Ectodermal cell (in vitro differentiated cells): ENCODE data around the gene CNGA1.
"Not testable (repeated sequence)": the region's sequence is repeated elsewhere in the genome, so short reads cannot be mapped to it uniquely, and the experiment has no call there.

Source experiments
- H3K27ac ChIP-seq: 2 replicates; pipeline ENCODE4 v1.7.0; 2013; ENCODE audit warnings: mild to moderate bottlenecking, low read depth, low read length; ENCODE audit not compliant: insufficient read depth, poor library complexity, severe bottlenecking
- H3K27me3 ChIP-seq: 2 replicates; pipeline ENCODE4 v1.7.0; 2013; ENCODE audit warnings: mild to moderate bottlenecking, low read length; ENCODE audit not compliant: insufficient read depth, control insufficient read depth, poor library complexity, severe bottlenecking
- H3K36me3 ChIP-seq: one replicate; pipeline ENCODE4 v1.7.0; 2013; ENCODE audit warnings: low read length; ENCODE audit not compliant: control insufficient read depth, insufficient read depth
- H3K4me1 ChIP-seq: one replicate; pipeline ENCODE4 v1.7.0; 2013; ENCODE audit warnings: low read length; ENCODE audit not compliant: control insufficient read depth, insufficient read depth
- H3K4me3 ChIP-seq: 2 replicates; pipeline ENCODE4 v1.7.0; 2013; ENCODE audit warnings: low read depth, low read length, control low read depth; ENCODE audit not compliant: insufficient read depth
- H3K9me3 ChIP-seq: 2 replicates; pipeline ENCODE4 v1.7.0; 2013; ENCODE audit warnings: mild to moderate bottlenecking, low read length, moderate library complexity; ENCODE audit not compliant: control insufficient read depth
- WGBS, 2 experiments: methylation state at CpG; one replicate each; pipeline ENCODE4 v1.1.7; 2013; ENCODE audit warnings: missing lambda C conversion rate in 2 of 2; 5-methylcytosine and 5-hydroxymethylcytosine counted together

CNGA1 gene

GRCh38 chr4:48015678-48016077 is 803 bp downstream of the CNGA1 start:
- H3K9me3 ChIP-seq: no peaks in the 10 kb centered on the region
- no peaks in the 10 kb centered on the region for H3K36me3 ChIP-seq
- no peaks in the 10 kb centered on the region for H3K4me1 ChIP-seq
- H3K27ac ChIP-seq: no peak overlapping the region
- peaks cover 37% of the 10 kb centered on the region for H3K27me3 ChIP-seq
- H3K4me3 ChIP-seq: no peak overlapping the region
- WGBS, 2 experiments: 87 to 93% methylated on average over 4 of the region's 5 CpGs

GRCh38 chr4:48015216-48015615 is 1.3 kb downstream of the CNGA1 start:
- Histone ChIP-seq H3K27ac (no peak overlapping the region), H3K4me1 (no peaks in the 10 kb centered on the region), H3K9me3 (no peaks in the 10 kb centered on the region), H3K36me3 (no peaks in the 10 kb centered on the region), H3K27me3 (peaks cover 37% of the 10 kb centered on the region), H3K4me3 (no peak overlapping the region)
- WGBS, 2 experiments: 90 to 97% methylated on average over 1 to 3 of the region's 4 CpGs

- H3K27ac ChIP-seq: no peak overlapping the region
- H3K9me3 ChIP-seq: no peaks in the 10 kb centered on the region
- H3K36me3 ChIP-seq: no peaks in the 10 kb centered on the region
- H3K27me3 ChIP-seq: peaks cover 20% of the 10 kb centered on the region
- H3K4me1 ChIP-seq: no peaks in the 10 kb centered on the region
- 91 to 92% methylated on average over 3 of the region's 3 CpGs for WGBS, 2 experiments
- no peak overlapping the region for H3K4me3 ChIP-seq
Observed at GRCh38 chr4:48012824-48013223, 3.7 kb downstream of the CNGA1 start.

GRCh38 chr4:48011722-48012121 is 4.8 kb downstream of the CNGA1 start:
- peaks cover 9% of the 10 kb centered on the region for H3K27me3 ChIP-seq

GRCh38 chr4:48010906-48011305 is 5.6 kb downstream of the CNGA1 start:
- not testable (repeated sequence) for H3K27me3 ChIP-seq, H3K36me3 ChIP-seq, H3K9me3 ChIP-seq, H3K4me1 ChIP-seq, H3K27ac ChIP-seq, H3K4me3 ChIP-seq
- 89 to 95% methylated on average over 5 to 6 of the region's 6 CpGs for WGBS, 2 experiments

More at GRCh38 chr4:48011722-48012121, 4.8 kb downstream of the CNGA1 start:
- Histone ChIP-seq H3K4me1 (no peaks in the 10 kb centered on the region), H3K4me3 (no peak overlapping the region), H3K36me3 (no peaks in the 10 kb centered on the region), H3K27ac (no peak overlapping the region), H3K9me3 (no peaks in the 10 kb centered on the region)
- WGBS, 2 experiments: 65 to 69% methylated on average over 4 of the region's 4 CpGs

- Histone ChIP-seq H3K27me3 (no peaks in the 10 kb centered on the region), H3K9me3 (peaks cover 3% of the 10 kb centered on the region), H3K4me1 (no peaks in the 10 kb centered on the region), H3K36me3 (no peaks in the 10 kb centered on the region), H3K4me3 (no peak overlapping the region), H3K27ac (no peak overlapping the region)
Observed at GRCh38 chr4:48008021-48008596, 8.4 kb downstream of the CNGA1 start.

- Histone ChIP-seq H3K27ac (no peak overlapping the region), H3K4me1 (no peaks in the 10 kb centered on the region), H3K4me3 (no peak overlapping the region), H3K9me3 (peaks cover 3% of the 10 kb centered on the region), H3K36me3 (no peaks in the 10 kb centered on the region), H3K27me3 (no peaks in the 10 kb centered on the region)
- WGBS, 2 experiments: 100% methylated on average over 1 of the region's 2 CpGs
Observed at GRCh38 chr4:48005781-48006180, 10.7 kb downstream of the CNGA1 start.

DNA sequence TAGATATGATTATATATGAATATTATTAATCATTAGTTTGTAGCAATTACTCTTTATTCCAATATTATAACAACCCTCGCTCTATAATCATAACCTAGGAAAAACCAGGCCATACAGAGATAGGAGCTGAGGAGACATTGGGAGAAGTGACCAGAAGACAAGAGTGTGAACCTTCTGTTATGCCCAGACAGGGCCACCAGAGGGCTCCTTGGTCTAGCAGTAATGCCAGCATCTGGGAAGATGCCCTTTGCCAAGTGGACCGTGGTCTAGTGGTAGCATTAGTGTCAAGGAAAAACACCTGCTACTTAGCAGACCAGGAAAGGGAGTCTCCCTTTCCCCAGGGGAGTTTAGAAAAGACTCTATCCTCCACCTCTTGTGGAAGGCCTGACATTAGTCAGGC is 12.9 kb downstream of the CNGA1 start:
- not testable (repeated sequence) for H3K4me3 ChIP-seq, H3K27me3 ChIP-seq, H3K4me1 ChIP-seq, H3K36me3 ChIP-seq, H3K27ac ChIP-seq, H3K9me3 ChIP-seq
- WGBS, 2 experiments: 88 to 94% methylated on average over 1 to 2 of the region's 2 CpGs

DNA sequence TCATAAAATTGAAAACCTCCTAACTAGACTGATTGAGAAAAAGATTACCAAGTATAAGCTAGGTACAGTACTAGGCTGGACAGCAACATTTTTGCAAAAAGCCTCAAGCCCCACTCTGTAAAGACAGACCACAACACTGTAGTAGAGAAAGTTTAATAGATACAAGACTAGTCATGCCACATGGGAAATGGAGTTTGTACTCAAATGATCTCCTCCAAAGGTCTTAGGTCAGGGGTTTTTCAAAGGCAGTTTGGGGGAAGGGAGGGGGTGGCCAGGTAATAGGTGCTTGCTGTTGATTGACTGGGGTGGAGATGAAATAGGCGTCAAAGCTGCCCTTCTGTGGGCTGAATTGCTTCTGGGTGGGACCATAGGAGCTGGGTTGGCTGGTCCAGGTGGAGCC is 14.2 kb downstream of the CNGA1 start:
- Histone ChIP-seq H3K4me1 (no peaks in the 10 kb centered on the region), H3K4me3 (no peak overlapping the region), H3K27me3 (no peaks in the 10 kb centered on the region), H3K9me3 (peaks cover 3% of the 10 kb centered on the region), H3K27ac (no peak overlapping the region), H3K36me3 (no peaks in the 10 kb centered on the region)
- WGBS, 2 experiments: 89 to 100% methylated on average over 1 of the region's 1 CpG

DNA sequence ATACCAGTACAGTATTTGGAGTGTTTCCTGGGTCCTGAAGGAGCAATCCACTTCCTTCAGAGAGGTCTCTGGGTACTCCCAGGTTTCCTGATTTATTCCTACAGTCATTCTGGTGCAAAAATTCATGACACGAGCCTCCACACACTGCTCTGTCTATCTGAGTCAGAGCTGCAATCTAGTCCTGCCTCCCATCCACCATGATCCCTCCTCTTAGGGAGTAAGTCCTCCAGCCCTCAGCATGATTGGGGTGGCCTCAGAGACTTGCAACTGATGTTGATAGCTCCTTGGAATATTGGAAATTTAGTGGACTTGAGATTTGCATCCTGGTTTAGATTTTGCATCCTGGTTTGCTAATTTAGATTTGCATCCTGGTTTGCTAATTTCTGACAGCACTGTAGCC is 20.5 kb downstream of the CNGA1 start:
- Histone ChIP-seq H3K4me1 (no peaks in the 10 kb centered on the region), H3K27ac (no peak overlapping the region), H3K27me3 (no peaks in the 10 kb centered on the region), H3K9me3 (no peaks in the 10 kb centered on the region), H3K36me3 (no peaks in the 10 kb centered on the region), H3K4me3 (no peak overlapping the region)
- WGBS, 2 experiments: 90 to 100% methylated on average over 1 of the region's 1 CpG

DNA sequence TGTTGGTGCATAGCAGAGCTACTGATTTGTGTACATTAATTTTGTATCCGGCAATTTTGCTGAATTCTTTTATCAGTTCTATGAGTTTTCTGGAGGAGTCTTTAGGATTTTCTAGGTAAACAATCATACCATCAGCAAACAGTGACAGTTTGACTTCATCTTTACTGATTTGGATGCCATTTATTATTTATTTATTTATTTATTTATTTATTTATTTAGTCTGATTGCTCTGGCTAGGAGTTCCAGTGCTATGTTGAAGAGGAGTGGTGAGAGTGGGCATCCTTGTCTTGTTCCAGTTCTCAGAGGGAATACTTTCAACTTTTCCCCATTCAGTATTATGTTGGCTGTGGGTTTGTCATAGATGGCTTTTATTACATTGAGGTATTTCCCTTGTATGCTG is 24.0 kb downstream of the CNGA1 start:
- H3K4me3 ChIP-seq, H3K27me3 ChIP-seq, H3K4me1 ChIP-seq, H3K9me3 ChIP-seq, H3K36me3 ChIP-seq, H3K27ac ChIP-seq: not testable (repeated sequence)
- 78 to 100% methylated on average over 1 of the region's 1 CpG for WGBS, 2 experiments
